ELR (cell line): ENCODE data around the gene CERK.
"Not testable (repeated sequence)": the region's sequence is repeated elsewhere in the genome, so short reads cannot be mapped to it uniquely, and the experiment has no call there.

Experiments
- DNase-seq: peaks from one replicate; pipeline ENCODE4 v3.0.0-alpha.2; 2015; ENCODE audit warnings: low read depth

Gene CERK

GRCh38 chr22:46646531-46647215 is 91.4 kb downstream of the CERK start:
- no peak for DNase-seq

- DNase-seq, result not testable (repeated sequence)
Measured at GRCh38 chr22:46642840-46643480, 95.1 kb downstream of the CERK start.

GRCh38 chr22:46641811-46642266 is 96.2 kb downstream of the CERK start:
- DNase-seq, result no peak

- no peak for DNase-seq
Measured at GRCh38 chr22:46640293-46641055, 97.6 kb downstream of the CERK start.

GRCh38 chr22:46639843-46640242 is 98.2 kb downstream of the CERK start:
- no peak for DNase-seq

GRCh38 chr22:46638601-46639431 is 99.2 kb downstream of the CERK start:
- no peak for DNase-seq

- DNase-seq, result no peak
Measured at GRCh38 chr22:46637711-46638600, 100.1 kb downstream of the CERK start.

GRCh38 chr22:46636221-46637002 is 101.6 kb downstream of the CERK start:
- no peak for DNase-seq

GRCh38 chr22:46635756-46636155 is 102.3 kb downstream of the CERK start:
- DNase-seq, result no peak

GRCh38 chr22:46634973-46635685 is 102.9 kb downstream of the CERK start:
- DNase-seq, result peak; percentile 34
